ENCODE measurements around the gene BPIFA2. TPM values are rescaled to one million over a fixed set of nuclear protein-coding genes. Genes with fewer than 3 reads are reported as not detected.
"Not testable (repeated sequence)": the region's sequence is repeated elsewhere in the genome, so short reads cannot be mapped to it uniquely, and the experiment has no call there.

The BPIFA2 gene, protein sequence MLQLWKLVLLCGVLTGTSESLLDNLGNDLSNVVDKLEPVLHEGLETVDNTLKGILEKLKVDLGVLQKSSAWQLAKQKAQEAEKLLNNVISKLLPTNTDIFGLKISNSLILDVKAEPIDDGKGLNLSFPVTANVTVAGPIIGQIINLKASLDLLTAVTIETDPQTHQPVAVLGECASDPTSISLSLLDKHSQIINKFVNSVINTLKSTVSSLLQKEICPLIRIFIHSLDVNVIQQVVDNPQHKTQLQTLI
- polyA plus RNA-seq (ENCODE audit: insufficient read length) = not detected
- long read RNA-seq, donor 1 = 0 reads
- long read RNA-seq, donor 2 = 0 reads
- long read RNA-seq, donor 3 = 0 reads
- long read RNA-seq, donor 4 = 0 reads
- long read RNA-seq, donor 5 = 0 reads
- long read RNA-seq, donor 6 = 0 reads
- long read RNA-seq, donor 7 = 0 reads
- long read RNA-seq, donor 8 = 0 reads

DNA sequence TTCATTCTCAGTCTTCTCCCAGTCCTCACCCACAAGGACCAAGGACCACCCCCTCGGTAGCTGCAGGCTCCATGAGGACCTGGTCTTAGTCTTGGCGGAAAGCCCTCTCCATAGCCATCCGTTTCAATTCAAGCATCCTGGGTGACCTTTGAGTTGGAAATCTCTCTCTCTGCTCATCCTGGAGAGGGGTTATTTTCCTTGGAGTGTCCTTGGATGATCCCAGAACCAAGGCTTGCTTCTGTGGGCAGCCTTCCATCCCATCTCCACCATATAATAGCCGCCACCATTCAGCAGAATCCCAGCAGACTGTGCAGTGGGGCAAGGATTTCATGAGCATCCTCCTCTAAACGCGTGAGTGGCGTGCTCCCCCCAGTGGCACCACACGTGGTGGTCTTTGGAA lies at the start of gene BPIFA2:
BPIFA2 (plus strand) TSS at position 301 of the 400 bp plus-strand sequence. CDS start 987 bp downstream, outside the sequence.
- DNase-seq = no peak

DNA sequence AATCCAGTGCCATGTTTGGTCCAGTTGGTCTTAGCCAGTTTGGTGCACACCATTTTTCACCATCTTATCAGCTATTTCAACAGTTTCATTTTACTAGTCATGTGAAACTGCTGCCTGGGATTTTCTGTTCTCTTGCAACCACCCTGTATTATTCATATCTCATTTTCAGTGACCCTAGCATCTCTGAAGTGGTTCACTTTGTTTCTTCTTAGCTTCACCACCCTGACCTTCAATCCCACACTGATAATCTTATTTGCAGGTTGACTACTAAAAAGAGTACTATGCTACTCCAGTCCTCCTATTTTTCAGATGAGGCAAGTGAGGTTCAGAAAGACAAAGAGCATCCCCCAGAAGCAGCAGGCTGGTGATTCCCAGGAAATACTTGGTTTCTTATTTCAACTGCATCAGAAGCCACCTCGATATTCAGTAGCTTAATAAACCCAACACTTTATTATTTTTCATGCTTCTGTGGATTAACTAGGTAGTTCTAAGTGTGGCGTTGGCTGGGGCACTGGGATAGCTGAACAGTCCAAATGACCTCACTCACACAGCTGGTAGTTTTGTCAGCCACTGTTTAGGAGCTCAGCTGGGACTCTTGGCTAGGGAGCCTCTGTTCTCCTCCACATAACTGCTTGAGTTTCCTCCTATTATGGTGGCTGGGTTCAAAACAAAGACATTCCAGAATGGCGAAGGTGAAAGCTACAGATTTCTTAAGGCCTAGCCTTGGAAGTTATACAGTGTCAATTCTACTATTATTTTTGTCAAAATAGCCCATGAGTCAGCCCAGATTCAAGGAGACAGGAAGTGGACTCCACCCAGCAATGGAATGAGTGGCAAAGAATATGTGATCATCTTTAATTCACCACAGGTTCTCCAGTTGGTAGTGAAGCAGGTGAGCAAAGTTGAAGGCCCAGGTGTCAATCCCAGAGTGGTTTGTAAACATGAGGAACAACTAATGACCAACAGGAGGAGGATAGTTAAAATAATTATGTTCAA lies 47.9 kb upstream of the BPIFA2 start:
- DNase-seq = no peak

DNA sequence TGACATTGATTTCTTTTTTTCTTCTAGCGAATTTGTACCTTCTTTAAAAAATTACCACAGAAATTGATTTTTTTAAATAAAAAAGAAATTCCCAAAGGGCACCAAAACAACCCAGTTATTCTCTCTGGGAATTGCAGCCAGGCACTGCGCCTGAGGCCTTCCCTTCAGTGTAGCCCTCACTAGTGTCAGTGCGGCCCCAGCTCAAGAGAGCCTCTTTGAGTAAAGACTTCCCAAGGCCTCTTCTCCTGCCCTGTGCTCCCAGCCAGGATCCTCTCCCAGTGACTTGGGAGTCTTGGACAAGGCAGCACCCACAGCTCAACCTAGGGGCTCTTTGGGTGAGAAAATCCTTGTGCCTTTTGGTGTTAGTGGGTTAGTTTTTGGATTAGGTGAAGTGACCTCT lies 47.0 kb upstream of the BPIFA2 start:
- DNase-seq = no peak

DNA sequence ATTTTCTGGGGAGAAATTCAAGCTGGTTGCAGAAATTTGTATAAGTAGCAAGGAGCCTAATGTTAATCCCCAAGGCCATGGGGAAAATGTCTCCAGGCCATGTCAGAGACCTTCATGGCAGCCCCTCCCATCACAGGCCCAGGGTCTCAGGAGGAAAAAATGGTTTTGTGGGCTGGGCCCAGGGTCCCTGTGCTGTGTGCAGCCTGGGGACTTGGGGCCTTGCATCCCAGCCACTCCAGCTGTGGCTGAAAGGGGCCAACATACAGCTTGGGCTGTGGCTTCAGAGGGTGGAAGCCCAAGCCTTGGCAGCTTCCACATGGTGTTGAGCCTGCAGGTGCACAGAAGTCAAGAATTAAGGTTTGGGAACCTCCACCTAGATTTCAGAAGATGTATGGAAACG lies 45.7 kb upstream of the BPIFA2 start:
- not testable (repeated sequence) for DNase-seq

DNA sequence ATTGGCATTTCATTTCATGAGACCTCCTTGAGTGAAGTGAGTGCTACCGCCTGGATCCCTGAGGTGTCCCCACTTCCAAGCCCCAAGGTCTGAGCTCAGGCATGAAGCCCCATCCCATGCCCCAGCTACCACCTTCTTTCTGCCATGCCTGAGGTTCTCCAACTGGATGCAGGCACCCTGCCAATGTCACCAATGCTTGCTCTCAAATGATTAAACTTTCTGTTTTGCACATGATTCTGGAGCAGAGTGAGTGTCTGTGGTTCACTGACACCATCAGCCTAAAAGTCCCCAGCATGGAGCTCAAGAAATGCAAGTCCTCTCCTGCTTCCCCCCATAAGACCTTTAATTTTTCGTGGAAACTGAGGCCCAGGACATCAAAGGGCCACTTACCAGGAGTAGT lies 43.7 kb upstream of the BPIFA2 start:
- no peak for DNase-seq

DNA sequence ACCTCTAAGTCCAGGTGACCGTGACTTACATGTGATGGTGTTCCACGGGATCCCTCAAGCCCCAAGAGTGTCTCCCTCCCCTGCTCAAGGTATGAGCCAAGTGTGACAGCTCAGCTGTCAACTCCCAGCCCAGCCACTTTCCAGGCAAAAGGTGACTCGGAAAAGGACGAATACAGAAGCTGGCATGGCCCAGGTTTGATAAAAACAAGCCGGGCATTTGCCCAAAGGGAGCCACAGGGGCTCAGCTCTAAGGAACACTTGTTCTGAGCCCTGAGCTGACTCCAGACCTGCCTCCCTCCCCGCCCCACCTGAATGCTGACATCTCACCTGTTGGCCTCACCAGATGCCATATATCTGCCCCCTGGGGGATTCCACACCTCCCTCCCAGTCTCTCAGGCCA lies 43.0 kb upstream of the BPIFA2 start:
- no peak for DNase-seq

DNA sequence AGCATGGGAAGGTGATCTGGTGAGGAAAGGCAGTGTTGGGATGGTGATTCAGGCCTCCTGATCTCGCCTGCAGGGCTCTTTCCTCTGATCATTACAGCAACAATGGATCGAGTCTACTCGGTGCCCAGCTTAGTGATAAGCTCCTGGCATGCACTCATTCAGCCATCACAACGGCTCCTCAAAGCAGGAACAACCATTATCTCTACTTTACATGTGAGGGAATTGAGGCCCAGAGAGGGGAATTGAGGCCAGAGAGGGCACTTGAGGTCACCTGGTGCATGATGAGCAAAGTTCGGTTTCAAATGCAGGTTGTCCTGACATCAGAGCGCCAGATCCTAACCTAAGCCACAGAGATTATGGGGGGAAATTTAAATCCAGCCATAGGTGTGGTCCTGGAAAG lies 42.0 kb upstream of the BPIFA2 start:
- no peak for DNase-seq

DNA sequence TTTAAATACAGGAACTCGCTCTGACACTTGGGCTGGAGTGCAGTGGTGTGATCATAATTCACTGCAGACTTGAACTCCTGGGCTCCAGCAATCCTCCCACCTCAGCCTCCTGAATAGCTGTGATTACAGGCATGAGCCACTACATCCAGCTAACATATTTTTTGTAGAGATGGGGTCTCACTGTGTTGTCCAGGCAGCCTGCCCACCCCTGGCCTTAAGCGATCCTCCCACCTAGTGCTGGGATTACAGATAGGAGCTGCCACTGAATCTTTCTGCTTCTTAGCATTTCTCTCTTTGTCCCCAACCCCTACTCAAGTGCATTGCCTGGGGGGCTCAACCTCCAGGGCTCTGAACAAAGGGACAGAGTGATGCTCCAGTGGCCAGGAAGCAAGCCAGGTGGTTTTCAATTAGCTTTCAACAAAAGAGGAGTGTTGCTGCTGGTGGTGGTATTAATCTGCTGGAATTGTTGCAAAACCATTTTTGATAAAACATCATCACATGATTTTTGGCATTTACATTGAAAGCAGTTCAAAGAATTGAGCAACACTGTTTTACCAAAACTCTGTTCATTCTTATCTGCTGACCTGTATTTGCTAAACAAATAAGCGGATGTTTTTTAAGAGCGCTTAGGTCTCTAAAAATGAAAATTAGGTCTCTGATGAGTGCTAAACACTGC lies 40.4 kb upstream of the BPIFA2 start:
- DNase-seq = no peak

DNA sequence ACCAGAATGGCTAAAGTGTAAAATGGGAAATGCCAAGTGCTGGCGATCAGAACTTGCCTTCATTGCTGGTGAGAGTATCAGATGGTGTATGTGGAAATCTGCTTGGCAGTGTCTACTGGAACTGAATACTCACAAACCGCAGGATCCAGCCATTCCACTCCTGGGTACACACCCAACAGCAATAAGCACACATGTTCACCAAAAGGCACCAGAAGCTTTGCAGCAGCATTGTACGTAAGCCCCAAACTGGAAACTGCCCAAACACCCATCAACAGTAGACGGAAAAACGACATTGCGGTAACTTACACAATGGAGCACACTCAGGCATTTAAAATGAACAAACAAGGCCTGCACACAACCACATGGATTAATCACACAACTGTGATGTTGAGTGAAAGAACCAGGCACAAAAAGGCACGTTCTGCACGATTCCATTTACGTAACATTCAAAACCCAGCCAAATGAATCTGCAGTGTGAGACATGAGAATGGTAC lies 37.3 kb upstream of the BPIFA2 start:
- no peak for DNase-seq

DNA sequence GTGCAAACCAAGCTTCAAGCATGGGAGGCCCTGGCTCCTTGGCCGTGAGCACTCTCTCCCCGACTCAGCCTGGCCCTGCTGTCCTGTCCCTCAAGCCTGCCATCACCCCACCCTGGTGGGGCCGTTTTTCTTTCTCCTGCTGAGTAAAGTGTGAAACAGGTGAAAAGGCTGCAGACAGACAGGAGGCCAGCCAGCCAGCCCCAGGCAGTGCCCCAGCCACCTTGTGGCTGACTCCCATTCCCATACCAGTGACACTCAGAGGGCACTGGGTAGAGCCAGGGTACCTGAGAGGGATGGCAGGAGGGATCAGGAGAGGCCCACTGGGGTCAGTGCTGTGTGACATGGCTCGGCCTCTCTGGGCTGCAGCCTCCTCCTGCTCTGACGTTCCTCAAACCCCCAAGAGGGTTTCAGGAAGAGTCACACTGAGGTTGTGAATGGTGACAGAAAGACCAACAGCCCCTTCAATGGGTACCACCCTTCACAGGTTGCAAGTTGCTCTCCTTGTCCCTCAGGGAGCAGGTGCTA lies 35.9 kb upstream of the BPIFA2 start:
- DNase-seq = no peak

DNA sequence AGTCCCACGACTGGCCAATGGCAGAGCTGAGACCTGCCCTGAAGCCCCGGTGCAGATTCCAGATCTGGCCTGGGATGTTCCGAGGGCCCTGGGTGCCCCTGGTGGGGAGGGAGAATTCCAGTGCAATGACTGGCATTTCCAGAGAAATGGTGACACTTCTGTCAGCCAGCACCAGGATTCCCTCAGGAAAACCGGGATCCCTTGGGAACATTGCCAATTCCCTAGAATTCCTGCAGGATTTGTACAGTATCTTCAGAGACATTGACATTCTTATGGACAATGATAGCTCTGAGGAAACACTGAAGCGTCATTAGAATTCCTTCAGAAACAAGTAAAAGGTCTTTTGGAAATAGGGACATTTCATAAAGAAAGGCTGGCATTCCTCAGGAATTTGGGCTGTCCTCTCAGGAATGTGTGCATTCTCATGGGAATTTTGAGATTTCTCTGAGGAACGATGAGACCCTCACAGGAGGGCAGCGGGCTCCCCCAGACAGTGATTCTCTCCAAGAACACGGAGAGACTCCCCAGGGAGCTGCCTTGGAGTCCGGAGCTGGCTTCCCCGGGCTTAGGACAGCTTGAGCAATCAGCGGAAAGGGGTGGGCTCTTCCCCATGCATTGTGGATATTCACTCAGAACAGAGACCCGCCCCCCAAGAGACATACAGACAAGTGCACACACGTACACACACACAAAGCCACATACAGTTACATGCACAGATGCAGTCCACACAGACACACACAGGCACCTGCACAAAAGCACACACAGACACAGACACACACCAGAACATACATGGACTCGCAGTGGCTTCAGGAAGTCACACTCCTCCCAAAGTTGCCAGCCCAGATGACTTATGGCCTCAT lies 35.2 kb upstream of the BPIFA2 start:
- no peak for DNase-seq

DNA sequence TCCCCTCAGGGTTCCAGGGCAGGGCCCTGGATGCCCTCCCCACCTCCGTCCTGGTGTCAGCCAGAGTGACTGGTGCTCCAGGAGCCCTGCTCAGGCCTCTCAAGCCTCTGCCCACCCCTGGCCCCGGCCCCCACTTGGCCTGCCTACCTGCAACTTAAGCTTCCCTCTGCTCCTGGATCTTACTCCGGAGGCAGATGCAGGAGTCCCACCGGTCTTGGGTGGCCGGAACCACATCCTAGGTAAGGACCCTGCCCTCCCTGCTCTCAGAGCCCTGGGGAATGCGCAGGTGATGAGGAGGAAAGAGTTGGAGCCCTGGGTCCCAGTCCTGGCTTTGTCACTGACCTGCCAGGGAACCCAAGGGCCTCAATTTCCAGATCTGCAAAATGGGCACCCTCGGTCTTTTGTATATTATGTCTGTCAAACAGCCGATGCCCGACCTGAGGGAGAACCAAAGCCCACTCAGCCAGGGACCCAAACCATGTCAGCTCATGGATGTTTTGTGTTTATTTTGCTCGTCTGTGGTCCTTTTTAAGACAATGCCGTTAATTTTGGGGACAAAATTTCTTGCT lies 34.5 kb upstream of the BPIFA2 start:
- no peak for DNase-seq

DNA sequence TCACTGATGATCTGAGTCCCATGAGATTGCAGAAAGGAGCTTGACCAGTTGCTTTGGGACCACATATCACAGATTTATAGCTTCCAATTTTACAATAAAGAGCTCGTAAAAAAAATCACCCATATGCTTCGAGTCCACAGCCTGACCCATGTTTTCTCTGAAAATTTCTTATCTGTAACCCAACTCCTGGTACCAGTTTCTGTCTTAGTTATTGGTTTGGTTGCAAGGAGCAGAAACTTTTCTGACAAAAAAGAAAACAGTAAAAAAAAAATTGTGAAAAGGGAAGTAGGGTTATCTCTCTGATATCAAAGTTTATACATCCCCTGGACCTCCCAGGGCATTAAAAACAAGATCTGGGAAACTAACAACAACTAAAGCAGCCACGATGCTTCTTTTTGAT lies 30.8 kb upstream of the BPIFA2 start:
- DNase-seq = no peak

DNA sequence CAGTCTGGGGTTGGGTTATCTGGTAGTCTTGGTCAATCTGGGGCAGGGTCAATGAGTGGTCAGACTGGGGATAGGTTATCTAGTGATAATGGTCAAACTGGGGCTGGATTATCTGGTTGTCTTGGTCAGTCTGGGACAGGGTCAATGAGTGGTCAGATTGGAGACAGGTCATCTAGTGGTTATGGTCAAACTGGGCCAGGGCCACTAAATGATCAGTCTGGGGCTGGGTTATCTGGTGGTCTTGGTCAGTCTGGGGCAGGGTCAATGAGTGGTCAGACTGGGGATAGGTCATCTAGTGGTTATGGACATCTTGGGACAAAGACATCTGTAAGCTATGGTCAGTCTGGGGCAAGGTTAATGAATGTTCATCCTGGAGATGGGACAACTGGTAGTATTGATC lies 28.5 kb upstream of the BPIFA2 start:
- no peak for DNase-seq

DNA sequence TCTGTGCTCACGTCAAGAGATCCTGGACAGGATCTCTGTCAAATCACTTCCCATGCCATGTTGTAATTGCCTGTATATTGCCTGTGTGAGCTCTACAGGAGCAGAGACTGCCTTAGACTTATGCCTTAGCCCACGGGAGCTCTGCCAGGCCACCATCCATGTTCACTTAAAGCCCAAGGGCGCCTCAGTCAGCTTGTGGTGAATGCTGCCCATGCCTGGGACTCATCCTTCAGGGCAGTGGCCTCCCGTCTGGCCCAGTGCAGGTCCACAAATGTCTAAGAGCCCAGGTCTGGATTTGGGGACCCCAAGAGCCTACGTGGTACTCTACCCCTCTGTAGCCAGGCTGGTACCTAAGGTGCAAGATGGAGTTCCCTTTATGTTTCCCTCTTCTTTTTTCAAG lies 22.4 kb upstream of the BPIFA2 start:
- no peak for DNase-seq

DNA sequence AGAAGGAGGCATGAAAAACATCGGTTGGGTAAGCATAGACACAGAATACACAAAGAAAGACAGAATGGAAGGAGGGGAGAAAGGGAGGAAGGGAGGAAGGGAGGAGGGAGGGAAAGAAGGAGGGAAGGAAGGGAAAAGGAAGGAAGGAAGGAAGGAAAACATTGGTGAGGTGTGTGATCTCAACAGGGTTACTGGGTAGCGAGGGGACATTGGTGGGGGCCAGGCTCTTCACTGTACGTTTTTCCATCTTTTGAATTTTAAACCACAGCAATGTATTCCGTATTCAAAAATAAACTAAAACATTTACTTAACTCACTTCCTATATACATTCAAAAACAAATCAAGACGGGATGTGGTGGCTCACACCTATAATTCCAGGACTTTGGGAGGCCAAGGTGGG lies 20.7 kb upstream of the BPIFA2 start:
- no peak for DNase-seq

DNA sequence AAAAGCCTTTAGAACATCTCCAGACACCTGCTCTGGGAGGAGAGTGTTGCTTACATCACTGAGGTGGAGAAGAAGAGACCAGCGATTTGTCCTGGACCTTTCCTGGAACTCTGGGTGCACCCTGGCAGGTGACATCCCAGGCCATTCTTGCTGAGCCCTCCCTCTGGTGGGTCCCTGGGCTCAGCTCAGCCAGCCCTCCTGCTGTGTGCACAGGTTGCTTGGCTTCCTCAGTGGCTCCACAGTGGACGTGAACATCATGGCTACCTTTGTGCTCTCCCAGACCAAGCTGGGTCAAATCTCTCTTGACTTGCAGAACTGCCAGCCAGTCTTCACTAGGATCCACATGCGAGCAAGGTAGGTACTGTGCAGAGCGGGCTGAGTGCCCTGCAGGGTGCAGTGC lies 19.9 kb upstream of the BPIFA2 start:
- no peak for DNase-seq

DNA sequence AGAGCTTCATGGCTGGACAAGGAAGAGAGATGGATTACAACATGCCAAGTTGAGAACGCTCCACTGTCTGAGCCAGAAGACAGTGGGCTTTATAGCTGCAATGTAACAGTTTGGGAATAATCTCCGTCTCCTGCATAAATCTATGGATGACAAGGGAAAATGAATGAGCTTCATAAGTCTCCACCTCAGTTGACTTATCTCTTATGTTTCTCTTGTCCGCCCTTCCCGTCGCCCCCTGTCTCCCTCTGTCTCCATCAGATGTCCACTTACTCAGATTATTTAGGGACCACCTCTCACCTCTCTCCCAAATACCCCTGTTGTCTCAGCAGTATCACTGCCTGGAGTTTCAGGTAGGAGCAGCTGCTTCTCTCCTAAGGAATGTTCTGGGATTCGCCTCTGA lies 13.7 kb upstream of the BPIFA2 start:
- no peak for DNase-seq

DNA sequence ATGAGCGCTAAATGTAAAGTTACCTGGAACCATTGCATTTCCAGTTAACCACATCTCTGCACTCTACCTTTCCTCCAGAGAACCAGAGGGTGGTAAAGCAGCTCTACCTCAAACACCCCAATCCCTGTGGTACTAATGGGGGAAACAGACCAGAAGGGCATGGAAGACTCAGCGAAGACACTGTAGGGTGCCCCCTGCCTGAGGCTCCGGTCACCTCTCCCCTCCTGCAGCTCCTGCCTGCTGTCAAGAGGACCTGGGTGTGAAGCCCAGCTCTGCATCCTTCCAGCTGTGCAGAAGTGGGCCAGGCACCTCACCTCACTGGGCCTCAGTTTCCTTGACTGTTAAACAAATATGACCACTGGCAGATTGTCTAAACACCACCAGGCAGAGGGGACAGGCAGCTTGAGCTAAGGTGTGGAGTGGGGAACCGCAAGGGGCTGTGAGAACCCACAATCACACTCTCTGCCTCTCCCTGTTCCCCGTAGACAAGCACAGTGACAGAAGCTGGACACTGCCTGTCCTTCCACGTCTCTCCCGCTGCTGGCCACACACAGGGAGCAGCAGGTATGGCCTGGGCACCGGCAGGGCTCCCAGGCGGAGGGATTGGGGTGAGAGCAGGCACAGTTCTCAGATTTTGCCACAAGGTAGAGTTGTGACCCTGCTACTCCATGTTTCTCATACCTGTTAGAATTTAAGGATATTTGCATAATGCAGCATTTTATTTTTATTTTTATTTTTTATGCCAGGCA lies 9.1 kb upstream of the BPIFA2 start:
- DNase-seq = no peak

DNA sequence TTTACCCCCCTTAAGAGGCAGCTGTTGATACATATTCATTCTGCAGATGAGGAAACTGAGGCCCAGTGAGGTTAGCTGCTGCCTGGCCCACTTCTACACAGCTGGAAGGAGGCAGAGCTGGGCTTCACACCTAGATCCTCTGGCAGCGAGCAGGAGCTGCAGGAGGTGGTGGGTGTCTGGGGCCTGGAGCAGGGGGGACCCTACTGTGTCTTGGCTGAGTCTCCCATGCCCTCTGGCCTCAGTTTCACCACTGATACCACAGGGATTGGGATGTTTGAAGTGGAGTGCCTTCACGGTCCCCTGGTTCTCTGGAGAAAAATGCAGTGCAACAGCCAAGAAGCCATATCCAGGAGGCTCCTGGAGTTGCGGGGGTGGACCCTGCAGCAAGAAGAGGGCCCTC lies 8.2 kb upstream of the BPIFA2 start:
- DNase-seq = no peak

Data from left kidney (tissue), 8 donors.